Measurements from ENCODE around the gene FGF23.
"Not testable (repeated sequence)": the region's sequence is repeated elsewhere in the genome, so short reads cannot be mapped to it uniquely, and the experiment has no call there.

The FGF23 gene

GRCh38 chr12:4379405-4379804 is at the start of gene FGF23:
Gene FGF23 (minus strand): TSS chr12:4379712. CDS start chr12:4379582, 130 bp downstream.
- DNase-seq, result no peak

GRCh38 chr12:4424422-4424821 is 44.9 kb upstream of the FGF23 start:
- DNase-seq, result no peak

- no peak for DNase-seq
Observed at GRCh38 chr12:4423528-4424195, 44.1 kb upstream of the FGF23 start.

GRCh38 chr12:4422985-4423384 is 43.5 kb upstream of the FGF23 start:
- DNase-seq, result no peak

- no peak for DNase-seq
Observed at GRCh38 chr12:4421590-4422031, 42.1 kb upstream of the FGF23 start.

GRCh38 chr12:4420138-4420670 is 40.7 kb upstream of the FGF23 start:
- DNase-seq, result no peak

GRCh38 chr12:4418913-4419312 is 39.4 kb upstream of the FGF23 start:
- no peak for DNase-seq

- no peak for DNase-seq
Observed at GRCh38 chr12:4417936-4418335, 38.4 kb upstream of the FGF23 start.

GRCh38 chr12:4417455-4417854 is 37.9 kb upstream of the FGF23 start:
- no peak for DNase-seq

- DNase-seq, result no peak
Observed at GRCh38 chr12:4416276-4416675, 36.8 kb upstream of the FGF23 start.

- DNase-seq, result no peak
Observed at GRCh38 chr12:4412465-4412864, 33.0 kb upstream of the FGF23 start.

- no peak for DNase-seq
Observed at GRCh38 chr12:4412056-4412455, 32.5 kb upstream of the FGF23 start.

GRCh38 chr12:4407136-4407535 is 27.6 kb upstream of the FGF23 start:
- DNase-seq, result no peak

GRCh38 chr12:4404877-4405637 is 25.5 kb upstream of the FGF23 start:
- DNase-seq, result not testable (repeated sequence)

GRCh38 chr12:4402996-4403395 is 23.5 kb upstream of the FGF23 start:
- DNase-seq, result no peak

- DNase-seq, result no peak
Observed at GRCh38 chr12:4401117-4401516, 21.6 kb upstream of the FGF23 start.

GRCh38 chr12:4395818-4396217 is 16.3 kb upstream of the FGF23 start:
- no peak for DNase-seq

- no peak for DNase-seq
Observed at GRCh38 chr12:4393211-4393610, 13.7 kb upstream of the FGF23 start.

- no peak for DNase-seq
Observed at GRCh38 chr12:4392223-4392742, 12.8 kb upstream of the FGF23 start.

- no peak for DNase-seq
Observed at GRCh38 chr12:4388662-4389061, 9.2 kb upstream of the FGF23 start.

GRCh38 chr12:4388032-4388431 is 8.5 kb upstream of the FGF23 start:
- DNase-seq, result no peak

- no peak for DNase-seq
Observed at GRCh38 chr12:4387607-4388006, 8.1 kb upstream of the FGF23 start.

- DNase-seq, result no peak
Observed at GRCh38 chr12:4386801-4387200, 7.3 kb upstream of the FGF23 start.

GRCh38 chr12:4383304-4383865 is 3.9 kb upstream of the FGF23 start:
- DNase-seq, result no peak

Data from activated effector memory CD4-positive, alpha-beta T cell treated with anti-CD3 and anti-CD28 coated beads, Interleukin-2, amount 50 U/mL, for 16 hours (primary cell).